CD4-positive, alpha-beta T cell treated with Interleukin-6 for 4 hours (primary cell): ENCODE data around the gene SLC2A13.
"Not testable (repeated sequence)": the region's sequence is repeated elsewhere in the genome, so short reads cannot be mapped to it uniquely, and the experiment has no call there.

Experiments used
- DNase-seq: peaks from one replicate; pipeline ENCODE4 v3.0.0-alpha.2; 2020; ENCODE audit warnings: mixed read lengths

The SLC2A13 gene

GRCh38 chr12:40034156-40034555 is 71.7 kb downstream of the SLC2A13 start:
- no peak for DNase-seq

- no peak for DNase-seq
Observed at GRCh38 chr12:40033242-40033630, 72.6 kb downstream of the SLC2A13 start.

- no peak for DNase-seq
Observed at GRCh38 chr12:40032433-40033241, 73.2 kb downstream of the SLC2A13 start.

- DNase-seq = no peak
Observed at GRCh38 chr12:40031965-40032364, 73.9 kb downstream of the SLC2A13 start.

- DNase-seq = not testable (repeated sequence)
Observed at GRCh38 chr12:40030970-40031369, 74.9 kb downstream of the SLC2A13 start.

GRCh38 chr12:40028296-40028695 is 77.6 kb downstream of the SLC2A13 start:
- DNase-seq = no peak

GRCh38 chr12:40022850-40023249 is 83.0 kb downstream of the SLC2A13 start:
- no peak for DNase-seq

- no peak for DNase-seq
Observed at GRCh38 chr12:40020261-40020691, 85.6 kb downstream of the SLC2A13 start.

- no peak for DNase-seq
Observed at GRCh38 chr12:40017488-40017887, 88.4 kb downstream of the SLC2A13 start.

GRCh38 chr12:40016980-40017379 is 88.9 kb downstream of the SLC2A13 start:
- no peak for DNase-seq

- DNase-seq = no peak
Observed at GRCh38 chr12:40015881-40016280, 90.0 kb downstream of the SLC2A13 start.

- peak; percentile 15 for DNase-seq
Observed at GRCh38 chr12:40015345-40015744, 90.5 kb downstream of the SLC2A13 start.

GRCh38 chr12:40013847-40014246 is 92.0 kb downstream of the SLC2A13 start:
- no peak for DNase-seq

- no peak for DNase-seq
Observed at GRCh38 chr12:40013292-40013691, 92.6 kb downstream of the SLC2A13 start.

GRCh38 chr12:40012711-40013110 is 93.2 kb downstream of the SLC2A13 start:
- no peak for DNase-seq

GRCh38 chr12:40011775-40012129 is 94.1 kb downstream of the SLC2A13 start:
- no peak for DNase-seq

- peak; percentile 66 for DNase-seq
Observed at GRCh38 chr12:40010899-40011774, 94.7 kb downstream of the SLC2A13 start.

- DNase-seq = no peak
Observed at GRCh38 chr12:40002178-40003169, 103.4 kb downstream of the SLC2A13 start.

- DNase-seq = no peak
Observed at GRCh38 chr12:40001406-40001805, 104.5 kb downstream of the SLC2A13 start.

- DNase-seq = no peak
Observed at GRCh38 chr12:40000884-40001283, 105.0 kb downstream of the SLC2A13 start.

- no peak for DNase-seq
Observed at GRCh38 chr12:39993268-39993667, 112.6 kb downstream of the SLC2A13 start.
